ENCODE results near the gene ADAD1.
A peak's percentile ranks its signal among the peaks of the same experiment; 100 is the strongest.
"Not testable (repeated sequence)": the region's sequence is repeated elsewhere in the genome, so short reads cannot be mapped to it uniquely, and the experiment has no call there.

Gene ADAD1

DNA sequence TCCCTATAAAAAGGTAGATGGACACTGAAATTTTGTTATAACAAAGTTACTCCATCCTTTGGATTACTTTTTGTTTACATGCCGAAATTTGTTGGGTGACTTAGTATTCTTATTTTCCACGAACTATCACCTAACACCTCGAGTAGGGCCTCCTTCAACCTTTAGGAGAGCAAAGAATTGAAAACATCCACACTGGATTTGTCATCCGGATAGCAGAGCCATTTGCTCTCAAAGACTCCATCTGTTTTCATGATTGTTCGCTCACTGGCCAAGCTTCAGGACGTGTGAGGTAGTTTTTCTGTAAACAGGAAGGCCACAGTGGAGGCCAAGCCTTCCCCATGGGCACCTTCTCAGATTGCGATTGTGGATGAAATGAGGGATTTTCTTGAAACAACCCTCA is at the start of gene ADAD1:
ADAD1 (plus strand) TSS at position 301 of the 400 bp plus-strand sequence. CDS start 1,059 bp downstream, outside the sequence.
- no peak for DNase-seq

DNA sequence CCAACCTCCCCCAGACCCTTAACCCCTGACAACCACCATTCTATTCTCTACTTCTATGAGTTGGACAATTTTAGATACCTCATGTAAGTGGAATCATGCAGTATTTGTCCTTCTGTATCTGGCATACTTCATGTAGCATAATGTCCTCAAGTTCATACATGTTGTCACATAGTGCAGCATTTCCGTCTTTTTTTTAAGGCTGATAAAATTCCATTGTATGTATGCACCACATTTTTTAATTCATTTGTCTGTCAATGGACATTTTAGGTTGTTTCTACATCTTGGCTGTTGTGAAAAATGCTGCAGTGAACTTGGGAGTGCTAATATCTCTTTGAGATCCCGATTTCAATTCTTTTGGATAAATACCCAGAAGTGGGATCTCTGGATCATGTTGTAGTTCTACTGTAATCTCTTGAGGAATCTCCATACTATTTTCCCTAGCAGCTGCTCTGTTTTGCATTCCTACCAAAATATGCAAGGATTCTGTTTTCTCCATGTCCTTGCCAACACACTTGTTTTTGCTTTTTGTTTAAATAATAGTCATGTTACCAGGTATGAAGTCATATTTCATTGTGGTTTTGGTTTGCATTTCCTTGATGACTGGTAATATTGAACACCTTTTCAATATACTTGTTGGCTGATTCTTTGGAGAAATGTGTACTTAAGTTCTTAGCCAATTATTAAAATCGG is 48.8 kb upstream of the ADAD1 start:
- no peak for DNase-seq

DNA sequence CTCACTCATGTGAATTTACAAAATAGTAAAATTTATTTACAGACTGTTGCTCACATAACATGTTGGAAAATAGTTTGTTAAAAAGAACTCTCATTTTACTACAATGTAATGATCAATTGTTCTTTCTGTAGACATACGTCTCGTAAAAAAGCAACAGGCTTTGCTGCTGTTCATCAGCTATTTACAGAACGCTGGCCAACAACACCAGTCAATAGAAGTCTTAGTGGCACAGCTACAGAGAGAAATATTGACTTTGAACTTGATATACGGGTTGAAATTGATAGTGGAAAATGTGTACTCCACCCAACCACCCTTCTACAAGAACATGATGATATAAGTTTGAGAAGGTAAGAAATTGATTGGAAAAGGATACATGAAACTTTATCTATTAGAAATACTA is 47.6 kb upstream of the ADAD1 start:
- DNase-seq, result no peak

DNA sequence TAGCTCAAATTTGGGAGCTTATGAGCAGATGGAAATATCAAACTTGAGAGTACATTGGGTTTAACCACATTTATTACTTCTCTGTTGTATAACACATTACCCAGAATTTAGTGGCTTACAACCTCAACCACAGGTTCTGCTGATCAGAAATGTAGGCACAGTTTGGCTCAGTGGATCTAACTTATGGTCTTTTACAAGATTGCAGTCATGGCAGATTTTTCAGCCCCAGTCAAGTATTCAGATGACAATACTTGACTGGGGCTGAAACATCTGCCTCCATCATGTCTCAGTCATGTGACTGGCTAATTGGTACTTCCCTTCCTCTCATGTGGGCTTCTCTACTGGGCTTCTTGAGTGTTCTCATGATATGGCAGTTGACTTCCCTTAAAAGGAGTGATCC is 44.0 kb upstream of the ADAD1 start:
- no peak for DNase-seq

DNA sequence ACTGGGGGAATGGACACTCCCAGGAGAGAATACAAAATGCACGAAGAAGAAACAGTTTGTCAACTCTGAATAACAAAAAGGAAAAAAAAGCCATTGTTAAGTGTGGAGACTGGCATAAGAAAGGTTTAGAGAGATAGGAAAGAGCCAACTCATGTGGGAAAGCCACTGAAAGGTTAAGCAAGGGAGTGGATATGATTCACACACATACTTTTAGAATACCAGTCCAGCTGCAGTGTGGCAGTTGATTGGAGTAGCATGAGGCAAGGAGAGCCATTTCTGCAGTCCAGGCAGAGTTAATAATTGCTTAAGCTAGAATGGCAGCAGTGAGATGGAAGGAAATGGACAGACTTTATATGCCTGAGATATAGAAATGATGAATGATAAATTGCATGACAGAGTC is 36.9 kb upstream of the ADAD1 start:
- no peak for DNase-seq

DNA sequence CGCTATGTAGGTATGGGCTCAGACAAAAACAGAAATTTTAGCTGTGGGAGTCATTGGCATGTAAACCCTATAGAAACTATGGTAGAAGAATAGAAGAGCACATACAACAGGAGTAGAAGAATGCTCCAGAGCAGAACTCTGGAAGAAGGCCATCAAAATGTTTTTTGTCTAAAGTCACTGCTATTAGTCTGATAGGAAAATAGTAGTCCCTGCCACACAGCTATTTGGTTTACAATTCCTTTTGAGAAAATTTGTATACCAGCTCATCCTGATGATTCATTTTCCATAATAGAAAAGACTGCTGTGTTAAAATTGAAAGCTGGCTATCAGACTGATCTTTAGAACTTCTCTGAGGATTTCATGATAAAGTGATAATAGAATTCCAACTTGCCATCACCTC is 32.8 kb upstream of the ADAD1 start:
- no peak for DNase-seq

DNA sequence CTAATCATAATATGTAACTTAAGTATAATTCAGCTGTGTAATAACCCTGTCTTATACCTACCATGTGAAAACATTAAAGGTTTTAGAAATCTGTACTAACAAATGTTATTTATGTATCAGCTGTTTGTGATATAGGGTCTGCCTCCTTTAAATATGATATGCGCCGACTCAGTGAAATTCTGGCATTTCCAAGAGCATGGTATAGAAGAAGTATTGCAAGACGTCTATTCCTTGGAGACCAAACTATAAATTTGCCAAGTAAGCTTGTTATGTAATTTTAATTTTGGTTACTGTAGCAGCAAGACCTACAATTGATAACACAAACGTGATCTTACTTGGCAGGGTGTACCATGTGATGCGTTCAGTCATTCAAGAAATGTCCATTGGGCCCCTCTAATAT is 32.3 kb upstream of the ADAD1 start:
- no peak for DNase-seq

DNA sequence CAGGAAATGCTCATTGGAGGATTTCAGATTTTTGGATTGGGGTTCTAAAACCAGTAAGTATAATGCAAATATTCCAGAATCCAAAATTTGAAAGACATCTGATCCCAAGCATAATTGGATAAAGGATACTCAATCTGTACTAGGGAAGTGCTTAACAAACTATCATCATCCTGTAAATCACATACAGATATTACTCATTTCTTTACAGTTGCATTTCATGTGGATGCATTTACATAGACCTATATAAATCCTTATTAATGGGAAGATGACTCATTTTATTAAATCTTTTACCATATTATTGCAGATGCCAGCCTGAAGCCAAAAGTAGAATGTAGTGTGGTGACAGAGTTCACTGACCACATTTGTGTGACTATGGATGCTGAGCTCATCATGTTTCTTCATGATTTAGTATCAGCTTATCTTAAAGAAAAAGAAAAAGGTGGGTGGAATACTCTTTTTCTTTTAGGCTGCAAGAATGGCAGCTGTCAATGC is 22.4 kb upstream of the ADAD1 start:
- no peak for DNase-seq

DNA sequence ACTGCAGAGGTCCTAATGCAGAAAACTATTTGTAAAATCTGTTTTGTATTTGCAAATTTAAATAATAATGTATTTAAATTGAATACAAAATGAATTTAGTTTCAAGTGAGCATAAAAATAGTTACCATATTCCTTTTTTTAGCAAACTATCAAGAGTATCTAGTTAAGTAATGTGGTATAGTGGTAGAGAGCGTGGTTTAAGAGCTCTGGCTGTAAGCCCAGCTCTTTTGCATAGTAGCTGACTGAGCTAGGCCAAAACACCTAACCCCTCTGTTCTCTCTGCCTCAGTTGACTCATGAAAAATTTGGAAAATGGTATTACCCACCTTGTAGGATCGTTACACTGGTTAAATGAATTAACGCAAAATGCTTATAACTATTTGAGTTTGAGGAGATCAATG is 18.1 kb upstream of the ADAD1 start:
- DNase-seq, result no peak

DNA sequence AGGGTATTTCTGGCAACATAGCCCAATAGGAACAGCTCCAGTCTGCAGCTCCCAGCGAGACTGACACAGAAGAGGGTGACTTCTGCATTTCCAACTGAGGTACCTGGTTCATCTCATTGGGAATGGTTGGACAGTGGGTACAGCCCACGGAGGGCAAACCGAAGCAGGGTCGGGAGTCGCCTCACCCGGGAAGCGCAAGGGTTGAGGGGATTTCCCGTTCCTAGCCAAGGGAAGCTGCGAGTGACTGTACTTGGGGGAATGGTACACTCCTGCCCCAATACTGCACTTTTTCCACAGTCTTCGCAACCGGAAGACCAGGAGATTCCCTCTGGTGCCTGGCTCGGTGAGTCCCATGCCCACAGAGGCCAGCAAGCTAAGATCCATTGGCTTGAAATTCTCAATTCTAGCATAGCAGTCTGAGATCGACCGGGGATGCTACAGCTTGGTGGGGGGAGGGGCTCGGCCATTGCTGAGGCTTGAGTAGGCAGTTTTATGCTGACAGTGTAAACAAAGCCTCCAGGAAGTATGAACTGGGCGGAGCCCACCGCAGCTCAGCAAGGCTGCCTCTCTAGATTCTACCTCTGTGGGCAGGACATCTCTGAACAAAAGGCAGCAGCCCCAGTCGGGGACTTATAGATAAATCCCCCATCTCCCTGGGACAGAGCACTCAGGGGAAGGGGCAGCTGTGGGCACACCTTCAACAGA is 14.0 kb upstream of the ADAD1 start:
- DNase-seq, result no peak

DNA sequence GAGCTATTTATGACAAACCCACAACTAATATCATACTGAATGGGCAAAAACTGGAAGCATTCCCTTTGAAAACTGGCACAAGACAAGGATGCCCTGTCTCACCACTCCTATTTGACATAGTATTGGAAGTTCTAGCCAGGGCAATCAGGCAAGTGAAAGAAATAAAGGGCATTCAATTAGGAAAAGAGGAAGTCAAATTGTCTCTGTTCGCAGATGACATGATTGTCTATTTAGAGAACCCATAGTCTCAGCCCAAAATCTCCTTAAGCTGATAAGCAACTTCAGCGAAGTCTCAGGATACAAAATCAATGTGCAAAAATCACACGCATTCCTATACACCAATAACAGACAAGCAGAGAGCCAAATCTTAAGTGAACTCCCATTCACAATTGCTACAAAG is 10.0 kb upstream of the ADAD1 start:
- DNase-seq, result not testable (repeated sequence)

DNA sequence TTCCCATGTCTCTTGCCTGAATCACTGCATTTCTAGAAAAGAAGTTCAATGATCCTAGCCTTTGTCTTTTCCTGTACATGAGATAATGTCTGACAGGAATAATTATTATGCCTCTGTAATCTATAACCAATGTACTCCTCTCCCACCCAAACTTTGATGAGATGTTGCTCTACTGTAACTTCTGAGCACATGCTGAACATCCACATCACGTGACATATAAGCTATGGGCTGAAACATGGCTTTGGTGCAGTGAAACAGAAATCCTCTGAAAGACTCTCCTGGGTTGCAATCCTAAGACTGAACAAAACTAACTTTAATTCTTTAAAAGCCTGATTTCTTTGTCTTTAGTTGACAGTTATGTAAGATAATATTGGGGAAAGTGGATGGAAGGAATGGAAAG is 1.5 kb upstream of the ADAD1 start:
- DNase-seq, result no peak

DNA sequence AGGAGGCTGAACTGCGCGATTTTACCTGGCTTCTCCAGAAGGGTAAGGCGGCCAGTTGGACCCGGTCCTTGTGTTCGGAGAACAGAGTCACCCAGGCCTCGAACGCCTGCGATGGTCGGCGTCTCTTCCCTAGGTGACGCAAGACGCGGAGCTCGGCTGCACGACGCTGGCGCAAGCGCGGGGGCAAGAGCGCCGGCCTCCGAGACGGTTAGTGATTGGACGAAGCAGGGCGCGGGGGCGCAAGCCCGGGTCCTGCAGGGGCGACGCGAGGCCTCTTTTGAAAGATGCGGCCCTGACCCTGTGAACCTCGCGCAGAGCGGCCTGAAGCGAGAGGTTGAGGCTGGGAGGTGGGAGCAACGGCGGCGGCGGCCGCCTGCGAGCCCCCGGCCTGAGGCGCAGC is 428 bp downstream of the ADAD1 start:
- no peak for DNase-seq

DNA sequence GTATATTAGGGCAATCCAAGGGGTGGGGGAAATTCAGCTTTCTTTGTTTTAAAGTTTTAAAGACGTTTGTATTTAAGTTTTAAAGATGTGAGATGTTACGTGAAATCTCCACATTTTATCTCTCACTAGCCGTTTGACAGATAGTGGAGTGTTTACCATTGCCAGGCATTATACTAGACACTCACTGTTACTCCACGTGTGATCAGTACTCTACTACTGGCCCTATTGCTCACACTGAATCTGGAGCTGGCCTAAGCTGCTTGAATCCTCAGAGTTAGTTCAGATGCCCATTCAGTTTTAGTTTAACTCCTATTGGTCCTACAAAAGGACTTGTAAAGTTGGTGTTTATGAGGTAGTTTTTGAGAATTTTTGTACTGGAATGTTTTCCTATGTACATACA is 4.5 kb downstream of the ADAD1 start:
- DNase-seq, result no peak

DNA sequence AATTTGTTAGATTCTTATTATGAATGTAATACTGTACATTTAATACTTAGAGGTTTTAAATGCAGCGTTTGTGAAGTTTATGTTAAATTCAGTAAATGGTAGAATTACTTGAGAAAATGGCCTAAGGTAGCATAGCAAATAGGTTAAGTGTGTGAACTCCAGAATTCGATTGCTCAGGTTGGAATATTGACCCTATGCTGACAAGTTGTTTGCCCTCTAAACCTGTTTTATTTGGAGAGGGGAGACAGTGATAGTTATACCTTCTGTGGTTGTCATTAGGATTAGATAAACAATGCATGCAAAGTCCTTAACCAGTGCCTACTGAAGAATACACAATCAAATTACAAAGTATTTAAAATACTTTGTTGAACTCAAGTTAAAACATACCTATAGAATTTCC is 5.4 kb downstream of the ADAD1 start:
- DNase-seq, result no peak

DNA sequence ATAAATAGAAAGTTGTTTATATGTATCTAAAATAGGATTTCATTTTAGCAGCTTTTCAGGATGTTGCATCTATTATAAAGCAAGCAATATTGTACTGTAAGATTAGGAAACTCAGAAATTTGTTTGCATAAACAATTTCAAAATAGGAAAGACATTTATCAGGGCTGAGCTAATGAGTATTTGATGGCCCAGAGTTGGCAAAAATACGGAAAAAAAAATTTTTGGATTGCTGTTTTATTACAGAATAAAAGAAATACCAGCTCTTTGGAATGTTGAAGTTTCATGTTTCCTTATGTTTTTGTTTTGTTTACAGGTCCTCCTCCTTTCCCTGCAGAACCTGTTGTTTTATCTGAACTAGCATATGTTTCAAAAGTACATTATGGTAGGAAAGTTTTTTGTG is 14.5 kb downstream of the ADAD1 start:
- no peak for DNase-seq

DNA sequence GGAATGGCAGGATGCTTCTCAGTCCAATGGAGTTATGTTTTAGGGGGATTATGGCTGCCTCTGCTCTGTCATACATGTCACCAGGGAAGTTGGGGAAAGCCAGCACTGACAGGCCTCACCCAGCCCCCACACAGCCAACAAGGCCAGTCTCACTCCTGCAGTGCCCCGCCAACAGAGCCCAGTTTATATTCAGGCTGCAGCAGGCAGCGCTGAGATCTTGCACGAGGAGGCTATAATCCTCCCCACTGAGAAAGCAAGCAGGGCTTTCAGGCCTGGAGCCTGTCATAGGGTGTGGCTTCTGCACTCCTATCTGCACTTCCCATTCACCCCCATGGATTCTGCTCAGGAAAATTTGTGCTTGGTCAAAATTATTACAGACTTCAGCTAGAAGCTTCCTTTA is 25.1 kb downstream of the ADAD1 start:
- no peak for DNase-seq

DNA sequence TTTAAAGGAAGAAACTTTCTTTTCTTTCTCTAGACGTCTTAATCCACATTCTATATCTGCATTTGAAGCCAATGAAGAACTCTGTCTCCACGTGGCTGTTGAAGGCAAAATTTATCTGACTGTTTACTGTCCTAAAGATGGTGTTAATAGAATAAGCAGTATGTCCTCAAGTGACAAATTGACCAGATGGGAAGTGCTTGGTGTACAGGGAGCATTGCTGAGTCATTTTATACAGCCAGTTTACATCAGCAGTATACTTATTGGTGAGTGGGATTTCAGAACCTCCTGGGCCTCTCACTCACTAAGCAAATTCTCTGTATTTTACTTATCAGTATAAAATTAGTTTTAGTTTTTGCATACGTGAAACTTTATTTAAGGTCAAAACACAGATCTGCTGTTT is 33.7 kb downstream of the ADAD1 start:
- no peak for DNase-seq

DNA sequence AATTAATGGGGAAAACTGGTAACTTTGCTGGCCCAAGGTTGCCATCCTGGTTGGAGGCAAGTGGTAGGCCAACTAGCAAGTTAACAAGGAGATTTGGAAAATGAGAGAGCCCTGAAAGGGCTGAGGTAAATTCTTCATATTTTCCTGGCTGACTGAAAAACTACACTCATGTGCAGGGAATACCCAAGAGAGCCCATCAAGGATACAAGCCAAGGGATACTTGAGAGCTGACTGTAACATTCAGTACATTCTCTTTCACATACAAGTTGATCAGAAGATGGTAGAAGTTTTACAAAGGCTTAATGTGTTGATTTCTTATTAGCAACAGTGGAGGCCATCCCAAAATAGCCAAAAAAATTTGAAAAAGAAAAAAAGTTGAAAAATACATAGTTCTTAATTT is 44.4 kb downstream of the ADAD1 start:
- DNase-seq, result no peak

DNA sequence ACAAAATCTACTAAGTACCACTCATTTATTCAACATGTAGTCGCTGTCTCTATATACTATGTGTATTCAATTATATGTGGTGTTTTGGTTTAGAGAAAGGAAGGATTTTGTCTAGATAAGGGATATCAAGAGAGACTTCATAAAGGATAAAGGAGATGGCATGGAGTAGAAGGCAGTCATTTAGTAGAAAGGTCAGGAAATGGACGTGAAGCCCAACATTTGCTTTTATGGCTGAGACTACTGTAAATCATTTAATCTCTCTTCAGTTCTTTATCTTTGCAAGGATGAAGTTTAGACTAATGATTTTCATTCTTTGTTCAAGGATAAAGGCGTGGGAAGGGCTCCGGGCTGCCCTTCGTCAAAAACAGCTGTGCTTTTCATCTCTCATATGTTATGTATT is 52.5 kb downstream of the ADAD1 start:
- DNase-seq, result no peak

DNA sequence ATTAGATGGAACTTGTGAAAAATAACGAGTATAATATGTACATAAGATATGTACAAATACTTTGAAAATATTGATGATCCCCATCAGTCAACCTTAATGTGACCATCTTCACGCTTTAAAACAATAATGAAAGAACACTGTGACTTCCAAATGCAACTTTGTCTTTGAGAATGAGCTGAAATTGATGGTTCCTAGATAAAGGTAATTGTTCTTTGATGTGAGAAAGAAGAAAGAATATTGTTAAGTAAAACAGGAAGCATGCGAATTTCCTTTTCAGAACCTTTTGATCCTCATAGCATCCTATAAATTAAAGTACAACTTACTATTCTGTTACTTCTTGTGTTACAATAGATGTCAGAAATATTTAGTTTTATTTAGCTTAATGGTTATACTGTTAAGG is 55.5 kb downstream of the ADAD1 start:
- DNase-seq, result no peak

DNA sequence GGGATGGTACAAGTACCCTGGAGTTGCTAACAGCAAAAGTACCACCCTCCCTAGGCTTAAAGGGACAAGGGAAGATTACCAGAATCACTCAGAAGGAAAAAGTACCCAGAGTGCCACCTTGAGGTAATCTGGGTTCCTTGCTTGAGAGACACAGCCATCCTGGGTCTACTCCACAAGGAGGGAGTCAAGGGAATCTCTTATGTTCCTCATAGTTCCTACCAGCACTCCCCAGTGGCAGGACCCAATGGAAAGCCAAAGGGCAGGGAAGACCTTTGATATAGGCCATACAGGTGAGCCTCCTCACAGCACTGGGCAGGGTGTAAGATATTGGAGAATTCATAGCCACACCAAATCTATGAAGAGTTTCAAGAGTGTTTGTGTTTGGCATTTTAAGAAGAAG is 72.0 kb downstream of the ADAD1 start:
- peak; percentile 31 to 38 for DNase-seq

DNA sequence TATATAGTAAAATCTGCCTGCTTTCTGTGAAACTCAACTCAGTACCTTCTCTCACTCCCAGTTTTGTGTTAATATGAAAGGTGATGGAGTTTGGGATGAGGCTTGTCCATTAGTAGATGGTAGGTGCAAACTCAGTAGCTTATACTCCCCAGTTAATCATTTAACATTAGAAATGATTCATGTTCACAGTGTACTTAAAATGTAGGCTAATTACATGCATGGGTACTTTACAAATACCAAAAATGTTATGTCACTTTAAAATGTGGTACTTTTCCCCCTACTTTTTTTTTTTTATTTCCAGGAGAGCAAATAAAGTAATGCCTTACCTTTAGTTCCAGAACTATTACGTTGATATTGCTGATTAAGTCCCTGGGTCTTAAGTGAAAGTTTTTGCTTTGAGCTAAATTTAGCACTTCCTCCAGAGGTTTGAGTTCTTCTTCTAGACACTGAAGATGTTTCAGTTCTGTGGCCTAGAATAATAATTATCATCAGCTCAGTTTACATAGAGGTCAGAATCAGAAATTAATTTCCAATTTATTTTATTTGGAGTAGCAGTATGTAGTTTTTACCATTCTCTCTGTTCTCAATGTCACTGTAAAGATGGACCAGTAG is 74.7 kb downstream of the ADAD1 start:
- DNase-seq, result no peak

Measured in Kasumi-1 (cell line).